ENCODE data around the gene KNTC1. TPM values are rescaled to one million over a fixed set of nuclear protein-coding genes. Genes with fewer than 3 reads are reported as not detected.
A peak's percentile ranks its signal among the peaks of the same experiment; 100 is the strongest.
"Not testable (repeated sequence)": the region's sequence is repeated elsewhere in the genome, so short reads cannot be mapped to it uniquely, and the experiment has no call there.

KNTC1 gene
- total RNA-seq, 1 experiment from 2014 or later: 49.0 TPM

GRCh38 chr12:122651520-122652224, 124.6 kb downstream of the KNTC1 start:
- DNase-seq (ENCODE audit: low spot score): no peak

GRCh38 chr12:122653291-122653690, 126.2 kb downstream of the KNTC1 start:
- DNase-seq (ENCODE audit: low spot score): not testable (repeated sequence)

GRCh38 chr12:122656298-122656697, 129.2 kb downstream of the KNTC1 start:
- no peak for DNase-seq (ENCODE audit: low spot score)

DNA sequence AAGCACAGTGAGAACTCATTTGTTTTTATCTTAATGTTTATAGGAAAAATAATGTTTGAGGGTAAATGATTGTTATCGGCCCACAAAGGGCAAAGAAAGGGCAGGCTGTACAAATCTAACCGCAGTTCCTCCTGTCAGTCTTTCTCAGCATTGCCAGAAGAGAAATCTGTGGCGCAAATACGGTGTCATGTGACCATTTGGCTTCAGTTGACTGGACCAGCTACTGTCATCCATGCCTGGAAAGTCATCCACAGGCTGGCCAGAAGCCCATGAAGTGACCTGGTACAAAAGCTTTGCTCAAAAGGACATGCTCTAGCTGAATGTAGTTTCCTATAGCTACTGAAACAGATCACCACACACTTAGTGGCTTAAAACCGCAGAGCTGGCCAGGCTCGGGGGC, 132.5 kb downstream of the KNTC1 start:
- no peak for DNase-seq (ENCODE audit: low spot score)

DNA sequence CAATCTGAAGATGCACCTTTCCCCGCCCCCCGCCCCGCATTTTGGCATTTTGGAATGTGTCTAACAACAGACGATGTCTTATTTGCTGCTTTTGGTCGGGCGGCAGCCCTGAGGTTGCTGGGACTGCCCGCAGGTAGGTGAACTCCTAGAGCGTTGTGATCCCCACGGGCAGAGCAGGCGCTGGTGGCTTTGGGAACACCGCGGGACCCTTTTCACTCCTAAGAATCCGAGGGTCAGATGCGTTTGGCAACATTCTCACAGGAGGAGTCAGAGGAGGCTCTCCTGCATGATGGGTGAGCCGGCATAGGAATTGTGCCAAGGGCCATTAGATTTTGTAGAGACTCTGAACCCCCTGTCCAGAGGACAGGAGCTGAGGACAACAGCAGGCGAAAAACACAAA, 134.2 kb downstream of the KNTC1 start:
- no peak for DNase-seq (ENCODE audit: low spot score)

DNA sequence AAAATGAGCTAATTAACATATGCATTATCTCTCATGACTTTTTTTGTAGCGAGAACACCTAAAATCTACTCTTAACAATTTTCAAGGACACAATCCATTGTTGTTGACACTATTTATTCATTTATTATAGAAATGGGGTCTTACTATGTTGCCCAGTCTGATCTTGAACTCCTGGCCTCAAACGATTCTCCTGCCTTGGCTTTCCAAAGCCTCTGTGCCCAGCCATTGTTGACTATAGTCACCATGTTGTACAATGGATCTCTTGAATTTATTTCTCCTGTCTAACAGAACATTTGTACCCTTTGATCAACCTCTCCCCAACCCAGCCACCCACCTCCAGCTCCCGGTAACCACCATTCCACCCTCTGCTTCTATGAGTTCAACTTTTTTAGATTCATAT, 134.9 kb downstream of the KNTC1 start:
- DNase-seq (ENCODE audit: low spot score): no peak

DNA sequence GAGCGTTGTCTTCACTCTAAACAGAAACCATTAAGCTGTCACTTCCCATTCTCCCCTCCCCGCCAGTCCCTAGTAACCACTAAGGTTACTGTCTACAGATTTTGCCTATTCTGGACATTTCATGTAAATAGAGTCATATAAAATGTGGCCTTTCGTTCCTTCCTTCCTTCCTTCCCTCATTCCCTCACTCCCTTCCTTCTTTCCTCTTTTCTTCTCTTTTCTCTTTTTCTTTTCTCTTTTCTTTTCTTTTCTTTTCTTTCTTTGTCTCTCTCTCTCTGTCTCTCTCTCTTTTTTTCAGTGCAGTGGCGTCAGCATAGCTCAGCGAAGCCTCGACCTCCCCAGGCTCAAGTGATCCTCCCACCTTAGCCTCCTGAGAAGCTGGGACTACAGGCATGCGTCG, 138.3 kb downstream of the KNTC1 start:
- no peak for DNase-seq (ENCODE audit: low spot score)

DNA sequence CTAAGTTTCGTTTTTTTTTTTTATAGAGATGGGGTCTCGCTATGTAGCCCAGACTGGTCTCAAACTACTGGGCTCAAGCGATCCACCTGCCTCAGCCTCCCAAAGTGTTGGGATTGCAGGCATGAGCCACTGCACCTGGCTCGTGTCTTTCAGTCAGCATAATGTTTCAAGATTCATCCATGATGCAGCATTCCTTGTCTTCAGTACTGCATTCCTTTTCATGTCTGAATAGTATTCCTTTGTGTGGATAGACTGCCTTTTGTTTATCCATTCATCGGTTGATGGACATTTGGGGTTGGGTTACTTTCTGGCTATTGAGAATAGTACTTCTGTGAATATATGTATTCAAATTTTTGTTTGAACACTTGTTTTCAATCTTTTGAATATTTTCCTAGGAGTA, 138.7 kb downstream of the KNTC1 start:
- no peak for DNase-seq (ENCODE audit: low spot score)

DNA sequence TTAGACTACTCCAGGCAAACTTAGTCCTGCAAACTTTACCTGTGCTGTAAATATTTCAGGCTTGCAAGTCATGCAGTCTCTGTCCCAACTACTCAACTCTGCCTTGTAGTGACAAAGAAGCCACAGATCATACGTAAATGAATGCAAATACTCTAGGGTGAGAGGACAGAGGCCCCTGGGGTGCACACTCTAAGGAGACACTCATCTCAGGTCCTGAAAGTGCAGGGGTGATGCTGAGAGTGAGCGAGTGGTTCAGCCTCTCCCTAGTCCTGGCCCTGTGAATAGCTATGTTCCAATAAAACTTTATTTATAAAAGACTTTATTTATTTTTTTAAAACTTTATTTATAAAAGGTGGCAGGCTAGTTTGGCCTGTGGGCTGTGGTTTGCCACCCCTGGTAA, 141.2 kb downstream of the KNTC1 start:
- no peak for DNase-seq (ENCODE audit: low spot score)

DNA sequence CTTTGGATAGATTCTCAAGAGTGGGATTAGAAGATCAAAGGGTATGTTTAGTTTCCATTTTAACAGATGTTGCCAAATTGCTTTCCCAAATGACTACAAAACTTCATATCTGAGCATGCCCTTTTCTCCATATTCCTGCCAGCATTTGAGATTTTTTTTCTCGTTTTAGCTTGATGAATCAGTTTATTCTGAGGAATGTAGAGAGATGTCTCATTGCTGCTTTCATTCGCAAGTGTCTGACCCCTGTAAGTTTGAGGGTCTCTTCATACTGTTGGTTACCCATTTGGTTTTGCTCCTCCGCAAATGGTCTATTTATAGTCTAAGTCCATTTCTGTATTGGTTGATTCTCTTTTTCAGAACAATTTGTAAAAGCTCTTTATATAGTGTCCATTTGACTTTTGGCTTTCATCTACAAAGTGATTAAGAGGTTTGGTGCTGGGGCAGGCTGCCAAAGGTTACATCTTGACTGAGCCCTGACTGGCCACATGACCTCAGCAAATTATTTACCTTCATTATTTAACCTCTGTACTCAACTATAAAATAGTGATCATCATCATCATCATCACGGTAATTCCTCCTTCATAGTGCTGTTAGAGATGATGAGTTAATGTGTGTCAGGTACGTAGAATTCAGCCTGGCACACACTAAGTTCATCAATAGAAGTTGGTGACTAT, 142.5 kb downstream of the KNTC1 start:
- peak; percentile 35 for DNase-seq (ENCODE audit: low spot score)

GRCh38 chr12:122672515-122672914, 145.5 kb downstream of the KNTC1 start:
- DNase-seq (ENCODE audit: low spot score): no peak

Other genes with a start within 250 kb of the KNTC1 start
- gene CLIP1, start 104.6 kb upstream of the KNTC1 start, total RNA-seq (2014; rRNA removed; shearing (Covaris generic)): 52.0 and 58.5 TPM in 2 replicates
- 19.7 and 30.2 TPM in 2 replicates for gene ZCCHC8, start 26.3 kb upstream of the KNTC1 start, total RNA-seq (2014; rRNA removed; shearing (Covaris generic))
- gene RSRC2, start 313 bp upstream of the KNTC1 start, total RNA-seq (2014; rRNA removed; shearing (Covaris generic)): 54.0 and 69.1 TPM in 2 replicates
- gene HCAR2, start 176.1 kb downstream of the KNTC1 start, total RNA-seq (2014; rRNA removed; shearing (Covaris generic)): not detected in 2 replicates
- gene HCAR3, start 189.6 kb downstream of the KNTC1 start, total RNA-seq (2014; rRNA removed; shearing (Covaris generic)): not detected in 2 replicates
- gene HCAR1, start 203.6 kb downstream of the KNTC1 start, total RNA-seq (2014; rRNA removed; shearing (Covaris generic)): not detected in 2 replicates
- 73.2 and 80.1 TPM in 2 replicates for gene DENR, start 225.6 kb downstream of the KNTC1 start, total RNA-seq (2014; rRNA removed; shearing (Covaris generic))
- gene CCDC62, start 247.3 kb downstream of the KNTC1 start, total RNA-seq (2014; rRNA removed; shearing (Covaris generic)): 0.16 TPM in 1 of 2 replicates, not detected in the other